Mesendoderm (in vitro differentiated cells): Measurements from ENCODE around the gene IKZF5.

Experiments
- DNase-seq: peaks from one replicate; pipeline ENCODE4 v3.0.0; 2013
- H2AK5ac ChIP-seq: 2 replicates; pipeline ENCODE4 v1.6.1; 2013; ENCODE audit warnings: low read length, inconsistent platforms
- H2BK120ac ChIP-seq: 2 replicates; pipeline ENCODE4 v1.6.1; 2013; ENCODE audit warnings: low read depth, mild to moderate bottlenecking, low read length, moderate library complexity, mixed read lengths
- H2BK15ac ChIP-seq: replicated peaks from 2 replicates; pipeline ENCODE4 v1.6.1; 2013; ENCODE audit warnings: low read depth, mild to moderate bottlenecking, moderate library complexity
- H2BK5ac ChIP-seq: 2 replicates; pipeline ENCODE4 v1.6.1; 2013; ENCODE audit warnings: low read length, inconsistent platforms
- H3K18ac ChIP-seq: 2 replicates; pipeline ENCODE4 v1.6.1; 2013; ENCODE audit warnings: mild to moderate bottlenecking, low read length, mixed read lengths
- H3K23ac ChIP-seq: one replicate; pipeline ENCODE4 v1.6.1; 2013; ENCODE audit warnings: low read length
- H3K27ac ChIP-seq: 2 replicates; pipeline ENCODE4 v1.5.1; 2013; ENCODE audit warnings: low read depth, mild to moderate bottlenecking, inconsistent platforms, low read length, moderate library complexity
- H3K27me3 ChIP-seq: 2 replicates; pipeline ENCODE4 v1.6.1; 2013; ENCODE audit warnings: low read length, control low read depth, mild to moderate bottlenecking, inconsistent platforms; ENCODE audit not compliant: insufficient read depth, poor library complexity
- H3K36me3 ChIP-seq: 2 replicates; pipeline ENCODE4 v1.6.1; 2013; ENCODE audit warnings: low read length, inconsistent platforms; ENCODE audit not compliant: control insufficient read depth, insufficient read depth
- H3K4ac ChIP-seq: one replicate; pipeline ENCODE4 v1.6.1; 2013; ENCODE audit warnings: low read depth, mild to moderate bottlenecking, low read length, moderate library complexity
- H3K4me1 ChIP-seq: 2 replicates; pipeline ENCODE4 v1.6.1; 2013; ENCODE audit warnings: low read depth, low read length, inconsistent platforms; ENCODE audit not compliant: control insufficient read depth
- H3K4me2 ChIP-seq: 2 replicates; pipeline ENCODE4 v1.6.1; 2013; ENCODE audit warnings: low read length
- H3K4me3 ChIP-seq: 2 replicates; pipeline ENCODE4 v1.5.1; 2013; ENCODE audit warnings: mild to moderate bottlenecking, low read length
- H3K56ac ChIP-seq: one replicate; pipeline ENCODE4 v1.6.1; 2013; ENCODE audit warnings: low read length
- H3K79me1 ChIP-seq: 2 replicates; pipeline ENCODE4 v1.6.1; 2013; ENCODE audit warnings: low read length, inconsistent platforms
- H3K79me2 ChIP-seq: 2 replicates; pipeline ENCODE4 v1.6.1; 2013; ENCODE audit warnings: mild to moderate bottlenecking, low read length; ENCODE audit not compliant: control insufficient read depth, insufficient read depth
- H3K9ac ChIP-seq: 2 replicates; pipeline ENCODE4 v1.6.1; 2013; ENCODE audit warnings: low read length, inconsistent platforms
- H4K5ac ChIP-seq: one replicate; pipeline ENCODE4 v1.6.1; 2013; ENCODE audit warnings: low read length
- H4K8ac ChIP-seq: one replicate; pipeline ENCODE4 v1.6.1; 2013; ENCODE audit warnings: low read depth, mild to moderate bottlenecking, control low read depth, low read length, moderate library complexity
- WGBS: extraction: QIAGEN DNeasy Blood & Tissue Kit; methylation state at CpG from one replicate; pipeline ENCODE4 v1.1.7; 2013; ENCODE audit warnings: low lambda C conversion rate, missing lambda C conversion rate; ENCODE audit not compliant: insufficient coverage; ENCODE audit errors: extremely low coverage; 5-methylcytosine and 5-hydroxymethylcytosine counted together

The IKZF5 gene

DNA sequence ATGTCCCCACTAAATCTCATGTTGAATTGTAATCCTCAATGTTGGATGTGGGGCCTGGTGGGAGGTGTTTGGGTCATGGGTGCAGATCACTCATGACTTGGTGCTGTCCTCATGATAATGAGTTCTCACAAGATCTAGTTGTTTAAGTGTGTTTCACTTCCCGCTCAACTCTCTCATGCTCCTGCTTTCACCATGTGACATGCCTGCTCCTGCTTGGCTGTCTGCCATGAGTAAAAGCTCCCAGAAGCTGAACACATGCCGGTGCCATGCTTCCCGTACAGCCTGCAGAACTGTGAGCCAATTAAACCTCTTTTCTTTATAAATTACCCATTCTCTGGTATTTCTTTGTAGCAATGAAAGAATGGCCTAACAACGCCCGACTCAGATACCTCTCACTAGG lies 34.6 kb downstream of the IKZF5 start:
- H3K79me2 ChIP-seq, result no peaks in the 10 kb centered on the region
- H3K36me3 ChIP-seq, result no peaks in the 10 kb centered on the region
- no peaks in the 10 kb centered on the region for H3K4me1 ChIP-seq
- no peak overlapping the region for H4K8ac ChIP-seq
- no peak overlapping the region for H3K4ac ChIP-seq
- no peak overlapping the region for H3K18ac ChIP-seq
- H3K23ac ChIP-seq, result no peak overlapping the region
- H3K27ac ChIP-seq, result no peak overlapping the region
- no peaks in the 10 kb centered on the region for H3K27me3 ChIP-seq
- H3K56ac ChIP-seq, result no peak overlapping the region
- H2BK15ac ChIP-seq, result no peak overlapping the region
- H3K9ac ChIP-seq, result no peak overlapping the region
- no peak overlapping the region for H2AK5ac ChIP-seq
- DNase-seq, result no peak
- H2BK5ac ChIP-seq, result no peak overlapping the region
- no peak overlapping the region for H3K4me3 ChIP-seq
- no peak overlapping the region for H2BK120ac ChIP-seq
- no peak overlapping the region for H3K4me2 ChIP-seq
- WGBS, result no CpG with 5 or more reads among the region's 5 CpGs
- no peak overlapping the region for H4K5ac ChIP-seq
- H3K79me1 ChIP-seq, result no peaks in the 10 kb centered on the region

DNA sequence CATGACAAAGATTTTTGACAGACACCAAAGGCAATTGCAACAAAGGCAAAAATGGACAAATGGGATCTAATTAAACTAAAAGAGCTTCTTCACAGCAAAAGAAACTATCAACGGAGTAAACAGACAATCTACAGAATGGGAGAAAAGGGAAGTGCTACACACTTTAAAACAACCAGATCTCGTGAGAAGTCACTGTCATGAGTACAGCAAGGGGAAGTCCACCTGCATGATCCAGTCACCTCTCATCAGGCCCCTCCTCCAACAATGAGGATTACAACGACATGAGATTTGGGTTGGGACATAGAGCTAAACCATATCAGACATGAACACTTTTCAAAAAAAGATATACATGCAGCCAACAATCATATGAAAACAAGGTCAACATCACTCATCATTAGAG lies 39.9 kb downstream of the IKZF5 start:
- Histone ChIP-seq H3K23ac (no peak overlapping the region), H2BK5ac (no peak overlapping the region), H4K5ac (no peak overlapping the region), H3K27ac (no peak overlapping the region), H4K8ac (no peak overlapping the region), H3K79me1 (no peaks in the 10 kb centered on the region), H3K4ac (no peak overlapping the region), H3K4me3 (no peak overlapping the region), H3K4me1 (no peaks in the 10 kb centered on the region), H3K36me3 (no peaks in the 10 kb centered on the region), H3K27me3 (no peaks in the 10 kb centered on the region), H2AK5ac (no peak overlapping the region), H3K4me2 (no peak overlapping the region), H2BK120ac (no peak overlapping the region), H2BK15ac (no peak overlapping the region), H3K79me2 (no peaks in the 10 kb centered on the region), H3K18ac (no peak overlapping the region), H3K56ac (no peak overlapping the region), H3K9ac (no peak overlapping the region)
- no CpG with 5 or more reads among the region's 3 CpGs for WGBS
- DNase-seq, result no peak

DNA sequence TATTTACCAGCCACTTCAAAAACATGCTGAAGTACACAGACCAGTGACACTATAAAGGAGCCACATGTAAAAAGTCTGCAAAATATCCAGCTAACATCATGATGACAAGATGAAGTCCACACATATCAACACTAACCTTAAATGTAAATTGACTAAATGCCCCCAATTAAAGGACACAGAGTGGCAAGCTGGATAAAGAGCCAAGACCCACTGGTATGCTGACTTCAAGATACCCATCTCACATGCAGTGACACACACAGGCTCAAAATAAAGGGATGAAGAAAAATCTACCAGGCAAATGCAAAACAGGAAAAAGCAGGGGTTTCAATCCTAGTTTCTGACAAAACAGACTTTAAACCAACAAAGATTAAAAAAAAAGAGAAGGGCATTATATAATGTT lies 41.7 kb downstream of the IKZF5 start:
- Histone ChIP-seq H3K56ac (no peak overlapping the region), H3K36me3 (no peaks in the 10 kb centered on the region), H3K23ac (no peak overlapping the region), H3K4me1 (no peaks in the 10 kb centered on the region), H3K4me2 (no peak overlapping the region), H2BK120ac (no peak overlapping the region), H2BK15ac (no peak overlapping the region), H3K4me3 (no peak overlapping the region), H3K27ac (no peak overlapping the region), H3K4ac (no peak overlapping the region), H3K79me1 (no peaks in the 10 kb centered on the region), H2BK5ac (no peak overlapping the region), H4K5ac (no peak overlapping the region), H2AK5ac (no peak overlapping the region), H4K8ac (no peak overlapping the region), H3K27me3 (no peaks in the 10 kb centered on the region), H3K18ac (no peak overlapping the region), H3K9ac (no peak overlapping the region), H3K79me2 (no peaks in the 10 kb centered on the region)
- no peak for DNase-seq

DNA sequence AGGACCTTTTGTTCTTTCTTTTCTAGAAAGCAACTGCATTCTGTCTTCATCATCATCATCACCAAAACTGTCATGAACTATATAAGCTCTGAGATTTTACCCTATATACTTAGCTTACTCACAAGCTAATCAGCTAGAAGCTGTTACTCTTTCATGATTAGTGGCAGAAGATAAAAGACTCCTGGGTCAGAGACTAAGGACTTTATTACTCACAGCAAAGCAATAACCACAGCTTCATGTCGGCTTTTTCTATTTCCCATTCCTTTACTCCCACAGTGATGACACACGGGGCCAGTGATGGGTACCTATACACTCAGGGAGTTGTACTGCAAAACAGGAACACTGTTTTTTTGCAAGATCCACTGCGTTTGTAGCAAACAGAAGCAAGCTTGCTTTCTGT lies 46.2 kb downstream of the IKZF5 start:
- no peak overlapping the region for H2AK5ac ChIP-seq
- H3K4me2 ChIP-seq, result no peak overlapping the region
- H3K23ac ChIP-seq, result no peak overlapping the region
- no peaks in the 10 kb centered on the region for H3K4me1 ChIP-seq
- DNase-seq, result no peak
- H4K5ac ChIP-seq, result no peak overlapping the region
- no peak overlapping the region for H3K27ac ChIP-seq
- H3K36me3 ChIP-seq, result no peaks in the 10 kb centered on the region
- H3K18ac ChIP-seq, result no peak overlapping the region
- H3K79me1 ChIP-seq, result no peaks in the 10 kb centered on the region
- no peak overlapping the region for H2BK15ac ChIP-seq
- WGBS, result no CpG with 5 or more reads among the region's 3 CpGs
- H2BK120ac ChIP-seq, result no peak overlapping the region
- no peak overlapping the region for H2BK5ac ChIP-seq
- H3K79me2 ChIP-seq, result no peaks in the 10 kb centered on the region
- no peaks in the 10 kb centered on the region for H3K27me3 ChIP-seq
- no peak overlapping the region for H3K4me3 ChIP-seq
- no peak overlapping the region for H3K4ac ChIP-seq
- no peak overlapping the region for H3K56ac ChIP-seq
- H4K8ac ChIP-seq, result no peak overlapping the region
- H3K9ac ChIP-seq, result no peak overlapping the region

DNA sequence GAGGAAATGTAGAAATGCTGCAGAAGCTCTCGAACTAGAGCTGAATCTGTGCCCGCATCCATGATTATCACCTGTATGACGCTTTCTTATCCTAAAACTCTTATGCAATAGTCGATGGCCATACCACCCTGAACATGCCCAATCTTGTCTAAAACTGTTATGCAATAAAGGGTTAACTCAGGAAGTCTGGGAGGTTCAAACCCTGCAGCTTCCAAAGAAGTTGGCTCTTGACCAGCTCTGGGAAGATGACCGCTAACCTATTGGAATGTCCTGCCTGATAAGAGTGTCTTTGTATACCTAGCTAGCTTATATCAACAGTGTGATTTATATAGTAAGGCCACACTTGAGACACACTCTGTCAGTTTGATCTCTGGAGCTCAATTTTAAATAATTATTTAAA lies 51.1 kb downstream of the IKZF5 start:
- H4K8ac ChIP-seq, result no peak overlapping the region
- no peak overlapping the region for H3K27ac ChIP-seq
- H2AK5ac ChIP-seq, result no peak overlapping the region
- H2BK120ac ChIP-seq, result no peak overlapping the region
- no peaks in the 10 kb centered on the region for H3K4me1 ChIP-seq
- H3K23ac ChIP-seq, result no peak overlapping the region
- no peak overlapping the region for H2BK15ac ChIP-seq
- H3K18ac ChIP-seq, result no peak overlapping the region
- WGBS, result no CpG with 5 or more reads among the region's 5 CpGs
- no peak overlapping the region for H3K56ac ChIP-seq
- H3K9ac ChIP-seq, result no peak overlapping the region
- no peak overlapping the region for H3K4me2 ChIP-seq
- H3K79me1 ChIP-seq, result no peaks in the 10 kb centered on the region
- H4K5ac ChIP-seq, result no peak overlapping the region
- H3K79me2 ChIP-seq, result no peaks in the 10 kb centered on the region
- H3K36me3 ChIP-seq, result no peaks in the 10 kb centered on the region
- no peak overlapping the region for H3K4ac ChIP-seq
- H2BK5ac ChIP-seq, result no peak overlapping the region
- no peak for DNase-seq
- no peak overlapping the region for H3K4me3 ChIP-seq
- H3K27me3 ChIP-seq, result no peaks in the 10 kb centered on the region

DNA sequence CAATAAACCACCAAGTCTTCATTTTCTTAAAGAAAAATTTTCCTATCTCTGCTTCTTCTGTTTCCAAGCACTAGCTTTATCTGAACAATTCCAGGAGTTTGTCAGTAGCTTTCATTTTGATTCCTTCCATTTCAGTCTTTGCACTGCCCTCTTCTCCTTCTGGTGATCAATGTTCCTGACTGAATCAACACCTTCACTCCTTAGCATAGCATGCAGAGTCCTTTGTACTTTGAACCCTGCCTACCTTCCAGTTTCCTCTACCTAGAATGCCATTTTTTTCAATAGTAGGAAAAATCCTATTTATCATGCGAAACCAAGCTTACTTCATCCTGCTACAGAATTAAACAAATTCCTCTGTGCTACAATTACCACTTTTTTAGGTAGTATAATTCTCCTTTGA lies 52.7 kb downstream of the IKZF5 start:
- no peak overlapping the region for H4K5ac ChIP-seq
- H4K8ac ChIP-seq, result no peak overlapping the region
- H3K9ac ChIP-seq, result no peak overlapping the region
- H3K27ac ChIP-seq, result no peak overlapping the region
- no peaks in the 10 kb centered on the region for H3K4me1 ChIP-seq
- H3K27me3 ChIP-seq, result no peaks in the 10 kb centered on the region
- H2AK5ac ChIP-seq, result no peak overlapping the region
- no CpG with 5 or more reads among the region's 1 CpG for WGBS
- H3K18ac ChIP-seq, result no peak overlapping the region
- no peaks in the 10 kb centered on the region for H3K79me2 ChIP-seq
- DNase-seq, result no peak
- no peaks in the 10 kb centered on the region for H3K79me1 ChIP-seq
- no peaks in the 10 kb centered on the region for H3K36me3 ChIP-seq
- no peak overlapping the region for H3K56ac ChIP-seq
- no peak overlapping the region for H3K4me3 ChIP-seq
- H3K4me2 ChIP-seq, result no peak overlapping the region
- no peak overlapping the region for H2BK15ac ChIP-seq
- no peak overlapping the region for H2BK5ac ChIP-seq
- no peak overlapping the region for H3K23ac ChIP-seq
- no peak overlapping the region for H2BK120ac ChIP-seq
- no peak overlapping the region for H3K4ac ChIP-seq
